Endothelial cell (in vitro differentiated cells): ENCODE results near the gene LRP1B. TPM values are rescaled to one million over a fixed set of nuclear protein-coding genes. Genes with fewer than 3 reads are reported as not detected.

ENCODE experiments used
- DNase-seq: peaks from one replicate; pipeline ENCODE4 v3.0.0; 2021; ENCODE audit warnings: low spot score
- H3K27ac Mint-ChIP-seq: one replicate; pipeline ENCODE4 v1.8.0; 2021; ENCODE audit warnings: mixed read lengths, inconsistent platforms; ENCODE audit not compliant: unreplicated experiment
- H3K27me3 Mint-ChIP-seq: one replicate; pipeline ENCODE4 v1.8.0; 2021; ENCODE audit warnings: mild to moderate bottlenecking, moderate library complexity, mixed read lengths, inconsistent platforms; ENCODE audit not compliant: unreplicated experiment
- H3K36me3 Mint-ChIP-seq: one replicate; pipeline ENCODE4 v1.8.0; 2021; ENCODE audit warnings: mild to moderate bottlenecking, low read depth, mixed read lengths, inconsistent platforms; ENCODE audit not compliant: unreplicated experiment
- H3K4me1 Mint-ChIP-seq: one replicate; pipeline ENCODE4 v1.8.0; 2021; ENCODE audit warnings: mild to moderate bottlenecking, mixed read lengths, inconsistent platforms; ENCODE audit not compliant: unreplicated experiment
- H3K4me3 Mint-ChIP-seq: one replicate; pipeline ENCODE4 v1.8.0; 2021; ENCODE audit warnings: mild to moderate bottlenecking, mixed read lengths, inconsistent platforms; ENCODE audit not compliant: unreplicated experiment
- H3K9me3 Mint-ChIP-seq: one replicate; pipeline ENCODE4 v1.8.0; 2021; ENCODE audit warnings: mixed read lengths, inconsistent platforms; ENCODE audit not compliant: unreplicated experiment
- CTCF ChIP-seq: fragments of 200-600 bp; sonication (generic); IDR thresholded peaks from one replicate; pipeline ENCODE4 v1.5.0; 2021; ENCODE audit warnings: antibody characterized with exemption; ENCODE audit not compliant: unreplicated experiment
- total RNA-seq: library from RNA; stranded (reverse); fragmentation: NEBNext Ultra II Directional; extraction: Animal tissue kit (Norgen Biotek cat#: 25700); gene quantifications from one replicate; pipeline ENCODE4 v1.2.1, GENCODE V29; 2021; ENCODE audit not compliant: unreplicated experiment

LRP1B gene
- total RNA-seq, 1 donor from 2014 or later: 1.4 TPM

GRCh38 chr2:141692829-141693228, 438.0 kb downstream of the LRP1B start:
- no peak for TF ChIP-seq CTCF
- no peak overlapping the region for H3K4me3 Mint-ChIP-seq
- no peaks in the 10 kb centered on the region for H3K4me1 Mint-ChIP-seq
- H3K27me3 Mint-ChIP-seq: peaks cover 2% of the 10 kb centered on the region
- no peaks in the 10 kb centered on the region for H3K9me3 Mint-ChIP-seq
- no peak for DNase-seq
- H3K36me3 Mint-ChIP-seq: no peaks in the 10 kb centered on the region
- no peak overlapping the region for H3K27ac Mint-ChIP-seq

- no peak overlapping the region for H3K4me3 Mint-ChIP-seq
- no peaks in the 10 kb centered on the region for H3K4me1 Mint-ChIP-seq
- no peak for TF ChIP-seq CTCF
- no peak overlapping the region for H3K27ac Mint-ChIP-seq
- no peaks in the 10 kb centered on the region for H3K9me3 Mint-ChIP-seq
- H3K27me3 Mint-ChIP-seq: no peaks in the 10 kb centered on the region
- H3K36me3 Mint-ChIP-seq: no peaks in the 10 kb centered on the region
- DNase-seq: no peak
Observed at GRCh38 chr2:141676139-141676538, 454.7 kb downstream of the LRP1B start.

GRCh38 chr2:141666191-141666590, 464.6 kb downstream of the LRP1B start:
- DNase-seq: no peak
- Mint-ChIP-seq H3K27me3 (no peaks in the 10 kb centered on the region), H3K4me1 (no peaks in the 10 kb centered on the region), H3K36me3 (no peaks in the 10 kb centered on the region), H3K27ac (no peak overlapping the region), H3K9me3 (no peaks in the 10 kb centered on the region), H3K4me3 (no peak overlapping the region)
- no peak for TF ChIP-seq CTCF

- Mint-ChIP-seq H3K27me3 (no peaks in the 10 kb centered on the region), H3K4me1 (no peaks in the 10 kb centered on the region), H3K36me3 (no peaks in the 10 kb centered on the region), H3K9me3 (no peaks in the 10 kb centered on the region), H3K27ac (no peak overlapping the region), H3K4me3 (no peak overlapping the region)
- TF ChIP-seq CTCF: no peak
- no peak for DNase-seq
Observed at GRCh38 chr2:141660232-141660631, 470.6 kb downstream of the LRP1B start.

- no peak for TF ChIP-seq CTCF
- no peak overlapping the region for H3K4me3 Mint-ChIP-seq
- no peak for DNase-seq
- H3K9me3 Mint-ChIP-seq: no peaks in the 10 kb centered on the region
- H3K27ac Mint-ChIP-seq: no peak overlapping the region
- no peaks in the 10 kb centered on the region for H3K36me3 Mint-ChIP-seq
- H3K27me3 Mint-ChIP-seq: no peaks in the 10 kb centered on the region
- no peaks in the 10 kb centered on the region for H3K4me1 Mint-ChIP-seq
Observed at GRCh38 chr2:141654311-141654710, 476.5 kb downstream of the LRP1B start.
